Fibroblast of lung (primary cell): Measurements from ENCODE around the gene MYH9. TPM values are rescaled to one million over a fixed set of nuclear protein-coding genes. Genes with fewer than 3 reads are reported as not detected.

Experiments
- DNase-seq, 2 donors: peaks; one replicate each; pipeline versions ENCODE4 v3.0.0 to v3.0.0-alpha.2; 2010; ENCODE audit warnings: low read depth in 2 of 2
- H2AFZ ChIP-seq: 2 replicates; pipeline ENCODE4 v1.5.1; 2012; ENCODE audit warnings: low read length, control low read depth, inconsistent platforms
- H3K27ac ChIP-seq: 2 replicates; pipeline ENCODE4 v1.5.1; 2011; ENCODE audit warnings: low read length, control low read depth; ENCODE audit not compliant: insufficient read depth
- H3K27me3 ChIP-seq: 2 replicates; pipeline ENCODE4 v1.5.1; 2011; ENCODE audit warnings: mild to moderate bottlenecking, low read length; ENCODE audit not compliant: control insufficient read depth, insufficient read depth
- H3K36me3 ChIP-seq: 2 replicates; pipeline ENCODE4 v1.5.1; 2011; ENCODE audit warnings: low read length; ENCODE audit not compliant: control insufficient read depth, insufficient read depth
- H3K4me1 ChIP-seq: 2 replicates; pipeline ENCODE4 v1.5.1; 2011; ENCODE audit warnings: low read length; ENCODE audit not compliant: control insufficient read depth, insufficient read depth; ENCODE audit errors: extremely low read depth
- H3K4me2 ChIP-seq: 2 replicates; pipeline ENCODE4 v1.5.1; 2011; ENCODE audit warnings: low read length, control low read depth; ENCODE audit not compliant: insufficient read depth; ENCODE audit errors: extremely low read depth
- H3K4me3 ChIP-seq, 4 experiments: fragments of 200-600 bp in 1 of 4; sonication (generic) in 1 of 4; replicated peaks in 1 of 4; 2 replicates each; pipeline ENCODE4 v1.5.1; 2011 to 2016; ENCODE audit warnings: low read length in 4 of 4, low read depth in 3 of 4, mild to moderate bottlenecking in 3 of 4, control low read depth in 2 of 4, inconsistent platforms in 1 of 4, mixed read lengths in 1 of 4; ENCODE audit not compliant: insufficient read depth in 1 of 4; ENCODE audit errors: control extremely low read depth in 1 of 4
- H3K79me2 ChIP-seq: 2 replicates; pipeline ENCODE4 v1.5.1; 2012; ENCODE audit warnings: mild to moderate bottlenecking, low read length, inconsistent platforms; ENCODE audit not compliant: control insufficient read depth, insufficient read depth
- H3K9ac ChIP-seq: 2 replicates; pipeline ENCODE4 v1.5.1; 2011; ENCODE audit warnings: mild to moderate bottlenecking, low read length, control low read depth; ENCODE audit not compliant: insufficient read depth
- H3K9me3 ChIP-seq: 2 replicates; pipeline ENCODE4 v1.5.1; 2012; ENCODE audit warnings: low read depth, low read length; ENCODE audit not compliant: control insufficient read depth, insufficient read depth
- H4K20me1 ChIP-seq: 2 replicates; pipeline ENCODE4 v1.5.1; 2011; ENCODE audit warnings: low read length; ENCODE audit not compliant: control insufficient read depth, insufficient read depth; ENCODE audit errors: extremely low read depth
- CTCF ChIP-seq, 2 donors: IDR thresholded peaks in 1 of 2; conservative IDR thresholded peaks in 1 of 2; 1 replicate in 1 of 2; 2 replicates in 1 of 2; pipeline ENCODE4 v1.5.1; 2011 to 2012; ENCODE audit warnings: low read length in 2 of 2, control low read depth in 1 of 2, inconsistent platforms in 1 of 2, low read depth in 1 of 2, mild to moderate bottlenecking in 1 of 2
- EZH2 ChIP-seq: IDR thresholded peaks from 2 replicates; pipeline ENCODE4 v1.5.1; 2012; ENCODE audit warnings: low read length, control low read depth, mild to moderate bottlenecking; ENCODE audit errors: missing control alignments
- polyA plus RNA-seq, 2 donors: library from polyadenylated mRNA; depleted of rRNA in 1 of 2; stranded (reverse) in 1 of 2; unstranded in 1 of 2; fragments of >200 nt; gene quantifications; 2 replicates each; pipeline ENCODE4 v1.2.1, GENCODE V29; 2011 to 2012; ENCODE audit warnings: missing spikeins in 1 of 2
- total RNA-seq: library from RNA; depleted of rRNA; stranded (reverse); fragments of >200 nt; gene quantifications from 2 replicates; pipeline ENCODE4 v1.2.1, GENCODE V29; 2014

MYH9 gene
- total and polyA plus RNA-seq, 2 donors (not counting 1 experiment from before 2014, with no cell fraction given), result 677 to 796 TPM

DNA sequence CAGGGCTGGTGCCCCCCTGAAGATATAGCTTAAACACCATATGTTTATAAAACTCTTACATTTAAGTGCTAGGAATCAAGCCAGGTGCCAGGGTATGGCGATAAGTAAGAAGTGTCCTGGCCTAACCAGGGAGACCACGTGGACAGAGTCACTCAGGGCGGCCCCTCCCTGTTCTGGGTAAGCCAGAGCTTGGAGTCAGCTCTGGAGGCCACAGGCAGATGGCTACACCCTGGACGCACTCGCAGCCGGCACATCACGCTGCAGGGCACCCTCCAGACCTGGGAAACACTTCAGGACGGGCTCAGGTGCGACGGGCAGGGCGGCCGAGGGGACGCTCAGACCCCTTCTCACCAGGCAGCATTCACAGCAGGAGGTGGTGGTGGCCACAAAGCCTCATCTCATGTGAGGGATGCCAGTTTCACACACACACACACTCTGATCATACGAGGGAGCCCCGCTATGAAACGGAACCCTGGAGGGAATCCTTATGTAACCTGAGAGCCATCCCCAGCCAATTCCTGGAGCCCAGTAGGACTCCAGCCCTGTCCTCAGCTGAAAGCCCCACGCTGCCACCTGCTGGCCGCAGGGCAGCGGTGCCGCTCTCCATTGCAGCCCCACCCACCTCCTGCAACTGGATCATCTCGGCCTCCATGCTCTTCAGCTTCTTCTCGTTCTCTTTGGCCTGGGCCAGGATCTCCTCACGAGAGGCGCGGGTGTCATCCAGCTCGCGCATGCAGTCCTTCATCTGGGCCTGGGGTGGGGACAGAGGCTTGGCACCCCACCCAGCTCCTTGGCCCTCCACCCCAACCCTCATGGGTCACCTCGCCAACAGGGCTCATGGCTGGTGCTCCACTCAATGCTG is 101.4 kb downstream of the MYH9 start:
- no peaks in the 10 kb centered on the region for H3K27me3 ChIP-seq
- no peak overlapping the region for H2AFZ ChIP-seq
- TF ChIP-seq EZH2 (no peak), CTCF (conservative IDR thresholded peaks at IDR 0.05 in 1 of 2, IDR thresholded peaks at IDR 0.05 in 1 of 2; ENCODE audit: low read depth in 1 of 2, low read length in 2 of 2) (peak; percentile 93 to 94)
- H4K20me1 ChIP-seq, result no peaks in the 10 kb centered on the region
- H3K36me3 ChIP-seq, result peaks cover 67% of the 10 kb centered on the region
- H3K79me2 ChIP-seq, result peaks cover 12% of the 10 kb centered on the region
- no peak overlapping the region for H3K4me2 ChIP-seq
- DNase-seq, result peak; percentile 61 to 71
- no peaks in the 10 kb centered on the region for H3K9me3 ChIP-seq
- peak overlapping the region; percentile 21 for H3K9ac ChIP-seq
- H3K4me3 ChIP-seq, result no peak overlapping the region
- H3K27ac ChIP-seq, result peak overlapping the region; percentile 34
- H3K4me1 ChIP-seq, result peaks cover 5% of the 10 kb centered on the region

DNA sequence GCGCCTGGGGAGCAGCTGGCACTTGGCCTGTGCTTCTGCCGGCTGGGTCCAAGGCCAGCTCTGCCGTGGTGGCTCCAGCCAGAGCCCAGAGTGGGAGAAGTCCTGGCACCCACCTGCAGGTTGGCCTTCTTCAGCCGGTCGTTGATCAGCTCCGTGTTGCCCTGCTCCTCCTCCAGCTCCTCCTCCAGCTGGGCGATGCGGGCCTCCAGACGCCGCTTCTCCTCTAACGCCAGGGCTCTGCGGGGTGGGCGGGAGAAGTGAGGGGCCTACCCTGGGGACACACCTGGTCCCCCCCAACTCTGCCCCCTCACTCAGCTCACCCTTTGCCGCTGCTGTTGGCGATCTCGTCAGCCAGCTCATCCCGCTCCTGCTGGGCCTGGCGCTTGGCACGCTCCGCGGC is 102.2 kb downstream of the MYH9 start:
- DNase-seq, result no peak
- Histone ChIP-seq H3K4me3 (no peak overlapping the region), H4K20me1 (no peaks in the 10 kb centered on the region), H3K36me3 (peaks cover 73% of the 10 kb centered on the region), H3K4me1 (peaks cover 5% of the 10 kb centered on the region), H3K9me3 (no peaks in the 10 kb centered on the region), H2AFZ (no peak overlapping the region), H3K4me2 (no peak overlapping the region), H3K27me3 (no peaks in the 10 kb centered on the region), H3K27ac (no peak overlapping the region), H3K79me2 (peaks cover 12% of the 10 kb centered on the region), H3K9ac (no peak overlapping the region)
- TF ChIP-seq EZH2 (no peak), CTCF (conservative IDR thresholded peaks at IDR 0.05 in 1 of 2, IDR thresholded peaks at IDR 0.05 in 1 of 2; ENCODE audit: low read depth in 1 of 2, low read length in 2 of 2) (no peak)

- Histone ChIP-seq H2AFZ (no peak overlapping the region), H3K79me2 (peaks cover 12% of the 10 kb centered on the region), H3K27ac (no peak overlapping the region), H3K27me3 (no peaks in the 10 kb centered on the region), H3K9me3 (no peaks in the 10 kb centered on the region), H3K36me3 (peaks cover 73% of the 10 kb centered on the region), H4K20me1 (no peaks in the 10 kb centered on the region), H3K4me3 (no peak overlapping the region), H3K4me1 (peaks cover 5% of the 10 kb centered on the region), H3K9ac (no peak overlapping the region), H3K4me2 (no peak overlapping the region)
- TF ChIP-seq CTCF (conservative IDR thresholded peaks at IDR 0.05 in 1 of 2, IDR thresholded peaks at IDR 0.05 in 1 of 2; ENCODE audit: low read depth in 1 of 2, low read length in 2 of 2) (no peak), EZH2 (no peak)
- DNase-seq, result no peak
Measured at GRCh38 chr22:36285017-36285416, 102.8 kb downstream of the MYH9 start.
